K562 (cell line): ENCODE measurements around the gene TMEM267. TPM values are rescaled to one million over a fixed set of nuclear protein-coding genes. Genes with fewer than 3 reads are reported as not detected.

ENCODE experiments used
- ASH1L ChIP-seq: fragments of 450-650 bp; IDR thresholded peaks from 2 replicates; pipeline ENCODE4 v1.6.1; 2018; ENCODE audit warnings: borderline replicate concordance, mild to moderate bottlenecking, low read depth; ENCODE audit not compliant: partially characterized antibody
- BDP1 ChIP-seq: IDR thresholded peaks from 3 replicates; pipeline ENCODE4 v1.6.1; 2011; ENCODE audit not compliant: insufficient read length, insufficient read depth
- CBFB ChIP-seq: sonication (generic); formaldehyde crosslinking; IDR thresholded peaks from 2 replicates; pipeline ENCODE4 v1.4.0; 2020; ENCODE audit warnings: mild to moderate bottlenecking, missing genetic modification reagents
- CHAMP1 ChIP-seq: fragments of 450-650 bp; IDR thresholded peaks from 2 replicates; pipeline ENCODE4 v1.6.1; 2016; ENCODE audit warnings: mild to moderate bottlenecking
- DMBX1 ChIP-seq: fragments of 250-450 bp; sonication (Bioruptor Pico); IDR thresholded peaks from 2 replicates; pipeline ENCODE4 v1.8.0; 2022; ENCODE audit warnings: inconsistent platforms, mild to moderate bottlenecking, moderate library complexity, borderline replicate concordance
- E2F3 ChIP-seq: fragments of 250-450 bp; sonication (Bioruptor Pico); IDR thresholded peaks from 2 replicates; pipeline ENCODE4 v1.4.0; 2020; ENCODE audit warnings: mild to moderate bottlenecking
- GTF2E2 ChIP-seq: fragments of 200-800 bp; sonication (Bioruptor generic); IDR thresholded peaks from 2 replicates; pipeline ENCODE4 v1.6.1; 2016; ENCODE audit warnings: missing genetic modification characterization, missing compliant biosample characterization
- KDM2B ChIP-seq: fragments of 250-450 bp; sonication (Bioruptor Pico); IDR thresholded peaks from 2 replicates; pipeline ENCODE4 v1.8.0; 2021; ENCODE audit warnings: mild to moderate bottlenecking, moderate library complexity
- MYBL2 ChIP-seq, 2 experiments: fragments of 450-650 bp in 1 of 2; sonication (generic) in 1 of 2; formaldehyde crosslinking in 1 of 2; IDR thresholded peaks; 2 replicates each; pipeline versions ENCODE4 v1.6.1 to v1.8.1; 2017 to 2022; ENCODE audit warnings: borderline replicate concordance in 1 of 2, inconsistent platforms in 1 of 2, low read depth in 1 of 2, mild to moderate bottlenecking in 1 of 2, missing genetic modification reagents in 1 of 2, moderate library complexity in 1 of 2
- NFIC ChIP-seq: fragments of 450-650 bp; IDR thresholded peaks from 2 replicates; pipeline ENCODE4 v1.6.1; 2017; ENCODE audit warnings: mild to moderate bottlenecking, inconsistent platforms
- NRF1 ChIP-seq, 2 experiments: fragments of 450-650 bp; IDR thresholded peaks in 1 of 2; conservative IDR thresholded peaks in 1 of 2; 2 replicates each; pipeline ENCODE4 v1.6.1; 2014; ENCODE audit warnings: mild to moderate bottlenecking in 2 of 2
- OTX1 ChIP-seq: fragments of 450-650 bp; formaldehyde crosslinking; IDR thresholded peaks from 2 replicates; pipeline ENCODE4 v1.4.0; 2022; ENCODE audit warnings: mild to moderate bottlenecking
- POU5F1 ChIP-seq: fragments of 150-350 bp; IDR thresholded peaks from 2 replicates; pipeline ENCODE4 v1.6.1; 2014; ENCODE audit warnings: borderline replicate concordance, low read length, low read depth, mild to moderate bottlenecking; ENCODE audit not compliant: partially characterized antibody
- SIRT6 ChIP-seq: IDR thresholded peaks from one replicate; pipeline ENCODE4 v1.6.1; 2012; ENCODE audit warnings: low read depth, mild to moderate bottlenecking, control low read depth, inconsistent platforms, low read length, moderate library complexity
- SIX5 ChIP-seq, 2 experiments: IDR thresholded peaks; 2 replicates each; pipeline ENCODE4 v1.6.1; 2011; ENCODE audit warnings: low read length in 2 of 2, borderline replicate concordance in 1 of 2, low read depth in 1 of 2, mild to moderate bottlenecking in 1 of 2, moderate library complexity in 1 of 2; ENCODE audit not compliant: insufficient read depth in 1 of 2
- SMAD4 ChIP-seq: fragments of 250-450 bp; sonication (Bioruptor Pico); conservative IDR thresholded peaks from 2 replicates; pipeline ENCODE4 v1.8.0; 2021; ENCODE audit warnings: inconsistent platforms, mild to moderate bottlenecking, moderate library complexity
- TCF7 ChIP-seq: sonication (generic); IDR thresholded peaks from 2 replicates; pipeline ENCODE4 v1.6.1; 2016; ENCODE audit warnings: antibody characterized with exemption, borderline replicate concordance
- THAP12 ChIP-seq: fragments of 250-450 bp; sonication (Bioruptor Pico); IDR thresholded peaks from 2 replicates; pipeline ENCODE4 v1.9.0; 2021; ENCODE audit warnings: mild to moderate bottlenecking, inconsistent platforms
- ZNF165 ChIP-seq: fragments of 250-450 bp; sonication (Bioruptor Pico); IDR thresholded peaks from 2 replicates; pipeline ENCODE4 v1.4.0; 2020; ENCODE audit warnings: borderline replicate concordance
- ZNF707 ChIP-seq: fragments of 250-450 bp; sonication (Bioruptor Pico); conservative IDR thresholded peaks from 2 replicates; pipeline ENCODE4 v1.8.0; 2022; ENCODE audit warnings: inconsistent platforms, mild to moderate bottlenecking, moderate library complexity
- polyA plus RNA-seq, 8 experiments: library from polyadenylated mRNA; depleted of rRNA in 4 of 8; stranded (reverse) in 5 of 8; unstranded in 3 of 8; fragments of >200 nt; fragmentation: Nextera tagmentation in 2 of 8; fragmentation: Illumina TruSeq in 1 of 8; extraction: Ambion mirVana in 2 of 8; extraction: Trizol in 1 of 8; gene quantifications; 2 replicates each; pipeline versions ENCODE4 v1.2.1 to v1.2.3, GENCODE V29; 2011 to 2014; ENCODE audit warnings: inconsistent platforms in 1 of 8, missing spikeins in 1 of 8
- total RNA-seq, 7 experiments: library from RNA; depleted of rRNA in 6 of 7; stranded (reverse); fragments of >200 nt in 6 of 7; fragmentation: Illumina TruSeq in 2 of 7; extraction: Trizol in 2 of 7; gene quantifications; 2 replicates each; pipeline versions ENCODE4 v1.2.1 to v1.2.3, GENCODE V29; 2011 to 2021; ENCODE audit warnings: low replicate concordance in 1 of 7

The TMEM267 gene
- total and polyA plus RNA-seq, 9 of the 15 experiments (the other 6 are each of a cell fraction or from before 2014, with no cell fraction given) = 8.1 to 61.1 (median 17.8) TPM

GRCh38 chr5:43514816-43515677 is 31.4 kb upstream of the TMEM267 start, which contains the start of gene C5orf34 (continued):
- TF ChIP-seq BDP1 (no peak), CBFB (CRISPR knock-in tag) (peak; percentile 75; the same call in 1 of the 2 replicates), OTX1 (CRISPR knock-in tag) (no peak), CHAMP1 (no peak; the same call in 1 of the 2 replicates), SMAD4 (peak; percentile 49; the same call in 1 of the 2 replicates), ZNF707 (no peak), GTF2E2 (tag) (peak; percentile 83; the same call in 1 of the 2 replicates), NFIC (peak; percentile 39), ZNF165 (CRISPR knock-in tag) (no peak), MYBL2 (IDR thresholded peaks at IDR 0.05; ENCODE audit: low read depth) (peak; percentile 75), MYBL2 (CRISPR knock-in tag; IDR thresholded peaks at IDR 0.05; ENCODE audit: borderline replicate concordance) (no peak), SIX5 (IDR thresholded peaks at IDR 0.05; ENCODE audit: borderline replicate concordance in 1 of 2, insufficient read depth in 1 of 2, low read depth in 1 of 2, low read length in 2 of 2) (no peak), POU5F1 (peak; percentile 14), THAP12 (CRISPR knock-in tag) (peak; percentile 42; the same call in 1 of the 2 replicates), DMBX1 (CRISPR knock-in tag) (no peak; the same call in 1 of the 2 replicates), SIRT6 (no peak), ASH1L (no peak), TCF7 (no peak), KDM2B (CRISPR knock-in tag) (no peak), NRF1 (conservative IDR thresholded peaks at IDR 0.05 in 1 of 2, IDR thresholded peaks at IDR 0.05 in 1 of 2) (peak; percentile 65 to 71), E2F3 (CRISPR knock-in tag) (no peak)
